GM21576 (cell line): ENCODE results near the gene NATD1.

ENCODE experiments used
- ATAC-seq: cut with Tn5 transposase; IDR thresholded peaks from one replicate; pipeline ENCODE4 v1.9.1; 2021; ENCODE audit warnings: mild to moderate bottlenecking, moderate library complexity; ENCODE audit not compliant: unreplicated experiment

NATD1 gene

GRCh38 chr17:21252796-21253645, at the start of gene NATD1:
Gene NATD1 (minus strand): TSS chr17:21253410. CDS start chr17:21253264, 146 bp downstream.
- peak; percentile 65 for ATAC-seq

GRCh38 chr17:21301593-21302550, 48.7 kb upstream of the NATD1 start:
- ATAC-seq, result no peak

GRCh38 chr17:21300601-21301571, 47.7 kb upstream of the NATD1 start:
- ATAC-seq, result no peak

GRCh38 chr17:21299981-21300600, 46.9 kb upstream of the NATD1 start:
- ATAC-seq, result no peak

GRCh38 chr17:21298983-21299519, 45.8 kb upstream of the NATD1 start:
- ATAC-seq, result no peak

- ATAC-seq, result no peak
Observed at GRCh38 chr17:21298056-21298982, 45.1 kb upstream of the NATD1 start.

- no peak for ATAC-seq
Observed at GRCh38 chr17:21297597-21297996, 44.4 kb upstream of the NATD1 start.

GRCh38 chr17:21297026-21297520, 43.9 kb upstream of the NATD1 start:
- no peak for ATAC-seq

GRCh38 chr17:21296097-21297025, 43.2 kb upstream of the NATD1 start:
- ATAC-seq, result no peak

GRCh38 chr17:21295036-21295952, 42.1 kb upstream of the NATD1 start:
- ATAC-seq, result no peak

- no peak for ATAC-seq
Observed at GRCh38 chr17:21294321-21295035, 41.3 kb upstream of the NATD1 start.

GRCh38 chr17:21293831-21294210, 40.6 kb upstream of the NATD1 start:
- no peak for ATAC-seq

- ATAC-seq, result no peak
Observed at GRCh38 chr17:21292867-21293830, 39.9 kb upstream of the NATD1 start.

- ATAC-seq, result no peak
Observed at GRCh38 chr17:21291862-21292261, 38.7 kb upstream of the NATD1 start.

GRCh38 chr17:21291357-21291756, 38.1 kb upstream of the NATD1 start:
- ATAC-seq, result no peak
